DOHH2 (cell line): Measurements from ENCODE around the gene PAX4.

Experiments
- EZH2phosphoT487 ChIP-seq: fragments of 200-600 bp; sonication (generic); IDR thresholded peaks from 2 replicates; pipeline ENCODE4 v1.6.1; 2017; ENCODE audit warnings: borderline replicate concordance, mild to moderate bottlenecking, antibody characterized with exemption, low read length, moderate library complexity, mixed read lengths
- TF ChIP-seq, protein P1 (sequence below): fragments of 200-600 bp; sonication (generic); IDR thresholded peaks from one replicate; pipeline ENCODE4 v1.5.1; 2014; ENCODE audit warnings: antibody characterized with exemption, mild to moderate bottlenecking, low read depth, low read length; ENCODE audit not compliant: poor library complexity, severe bottlenecking

DNA sequence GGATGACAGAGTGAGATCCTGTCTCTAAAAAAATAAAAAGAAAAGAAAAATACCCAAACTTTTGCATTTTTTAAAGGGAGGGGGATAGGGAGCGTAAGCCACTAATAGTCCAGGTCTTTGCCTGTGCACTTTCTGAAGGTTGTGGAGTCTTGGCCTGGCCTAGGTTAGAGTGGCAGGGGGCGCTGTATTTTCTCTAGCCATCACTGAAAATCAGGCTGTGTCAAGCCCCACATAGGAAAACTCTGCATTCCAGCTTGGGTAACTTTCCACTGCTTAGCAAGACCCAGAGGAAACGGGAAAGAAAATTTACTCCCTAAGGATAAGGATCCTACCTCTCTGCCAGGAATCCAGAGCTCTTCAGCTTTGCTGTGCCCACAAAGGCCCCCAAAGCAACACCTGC lies 10.5 kb upstream of the PAX4 start:
- TF ChIP-seq, protein P1, sequence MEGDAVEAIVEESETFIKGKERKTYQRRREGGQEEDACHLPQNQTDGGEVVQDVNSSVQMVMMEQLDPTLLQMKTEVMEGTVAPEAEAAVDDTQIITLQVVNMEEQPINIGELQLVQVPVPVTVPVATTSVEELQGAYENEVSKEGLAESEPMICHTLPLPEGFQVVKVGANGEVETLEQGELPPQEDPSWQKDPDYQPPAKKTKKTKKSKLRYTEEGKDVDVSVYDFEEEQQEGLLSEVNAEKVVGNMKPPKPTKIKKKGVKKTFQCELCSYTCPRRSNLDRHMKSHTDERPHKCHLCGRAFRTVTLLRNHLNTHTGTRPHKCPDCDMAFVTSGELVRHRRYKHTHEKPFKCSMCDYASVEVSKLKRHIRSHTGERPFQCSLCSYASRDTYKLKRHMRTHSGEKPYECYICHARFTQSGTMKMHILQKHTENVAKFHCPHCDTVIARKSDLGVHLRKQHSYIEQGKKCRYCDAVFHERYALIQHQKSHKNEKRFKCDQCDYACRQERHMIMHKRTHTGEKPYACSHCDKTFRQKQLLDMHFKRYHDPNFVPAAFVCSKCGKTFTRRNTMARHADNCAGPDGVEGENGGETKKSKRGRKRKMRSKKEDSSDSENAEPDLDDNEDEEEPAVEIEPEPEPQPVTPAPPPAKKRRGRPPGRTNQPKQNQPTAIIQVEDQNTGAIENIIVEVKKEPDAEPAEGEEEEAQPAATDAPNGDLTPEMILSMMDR, result peak; percentile 35
- no peak for TF ChIP-seq EZH2phosphoT487
